NCI-H82 (cell line): ENCODE data around the gene RCAN2.

Experiments used
- DNase-seq: peaks from one replicate; lab custom pipeline; 2025; lab: John Stamatoyannopoulos, UW

RCAN2 gene

DNA sequence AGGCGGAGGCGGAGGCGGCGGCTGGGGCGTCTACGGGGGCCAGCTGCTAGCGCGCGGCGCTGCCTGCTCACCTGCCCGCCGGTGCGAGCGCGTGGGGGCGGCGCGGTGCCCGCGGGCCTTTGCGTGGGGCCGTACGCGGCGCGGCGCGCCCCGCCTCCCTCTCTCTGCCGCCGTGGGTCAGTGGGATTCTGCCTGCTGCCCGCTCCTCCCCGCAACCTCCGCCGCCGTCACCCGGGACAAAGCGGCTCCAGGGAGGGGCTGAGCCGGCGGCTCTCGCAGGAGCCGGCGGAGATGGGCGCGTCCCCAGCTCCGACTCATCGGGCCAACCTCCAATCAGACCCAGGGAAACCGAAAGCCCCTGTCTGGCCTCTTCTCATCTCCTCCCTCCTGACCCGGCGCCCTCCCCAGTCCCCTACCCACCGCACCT is at the start of gene RCAN2:
TSS of gene RCAN2 (minus strand) at position 249 of the 427 bp plus-strand sequence.
- DNase-seq: peak; percentile 67

- no peak for DNase-seq
Observed at GRCh38 chr6:46539866-46540265, 48.6 kb upstream of the RCAN2 start.

DNA sequence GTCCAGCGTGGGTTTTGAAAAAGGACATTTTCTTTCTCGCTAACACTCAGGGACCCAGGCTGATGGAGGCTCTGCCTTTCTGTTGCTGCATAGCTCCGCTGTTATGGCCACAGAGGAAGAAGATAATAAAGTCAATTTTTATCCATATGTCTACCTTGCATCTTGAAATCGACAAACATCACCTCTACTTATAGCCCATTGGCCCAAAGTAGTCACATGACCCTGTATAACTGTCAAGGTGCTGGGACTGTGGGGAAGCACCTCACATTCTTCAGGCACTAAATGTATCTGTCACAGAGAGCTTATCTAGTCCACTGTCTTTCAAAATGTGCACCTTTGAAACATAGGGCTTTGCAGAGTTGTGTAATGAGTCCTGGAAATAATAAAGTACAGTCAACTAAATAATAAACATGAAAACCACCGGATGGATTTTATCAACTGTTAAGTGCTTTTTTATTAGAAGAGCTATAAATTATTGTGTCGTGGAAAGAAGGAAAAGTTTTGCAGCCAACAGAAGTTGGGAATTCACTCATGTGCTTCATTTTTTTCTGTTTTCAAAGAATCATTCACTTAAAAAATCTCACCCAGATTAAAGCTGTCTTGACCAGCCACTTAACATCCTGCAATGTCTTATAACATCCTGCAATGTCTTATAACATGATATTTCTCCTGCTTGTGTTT is 47.7 kb upstream of the RCAN2 start:
- no peak for DNase-seq

DNA sequence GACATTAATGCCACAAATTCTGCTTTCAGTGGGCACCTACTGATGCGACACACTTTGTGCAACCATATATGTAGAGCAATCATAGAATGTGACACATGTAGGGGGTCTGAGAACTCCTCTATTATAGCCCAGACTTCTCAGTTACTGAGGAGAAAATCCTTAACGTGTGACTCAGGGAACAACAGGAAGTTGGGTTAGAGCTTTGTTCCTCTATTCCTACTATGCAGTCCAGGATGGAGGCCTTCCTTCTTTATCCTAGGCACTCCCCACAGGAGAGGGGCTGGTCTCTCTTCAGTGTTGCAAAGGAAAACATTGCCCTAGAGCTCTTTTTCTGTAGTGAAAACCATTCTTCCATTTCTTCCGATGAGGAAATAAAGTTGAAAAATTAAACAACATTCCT is 39.6 kb upstream of the RCAN2 start:
- DNase-seq: no peak

- no peak for DNase-seq
Observed at GRCh38 chr6:46528961-46529750, 37.9 kb upstream of the RCAN2 start.

- DNase-seq: no peak
Observed at GRCh38 chr6:46526607-46527006, 35.4 kb upstream of the RCAN2 start.

- DNase-seq: no peak
Observed at GRCh38 chr6:46525583-46525982, 34.3 kb upstream of the RCAN2 start.

DNA sequence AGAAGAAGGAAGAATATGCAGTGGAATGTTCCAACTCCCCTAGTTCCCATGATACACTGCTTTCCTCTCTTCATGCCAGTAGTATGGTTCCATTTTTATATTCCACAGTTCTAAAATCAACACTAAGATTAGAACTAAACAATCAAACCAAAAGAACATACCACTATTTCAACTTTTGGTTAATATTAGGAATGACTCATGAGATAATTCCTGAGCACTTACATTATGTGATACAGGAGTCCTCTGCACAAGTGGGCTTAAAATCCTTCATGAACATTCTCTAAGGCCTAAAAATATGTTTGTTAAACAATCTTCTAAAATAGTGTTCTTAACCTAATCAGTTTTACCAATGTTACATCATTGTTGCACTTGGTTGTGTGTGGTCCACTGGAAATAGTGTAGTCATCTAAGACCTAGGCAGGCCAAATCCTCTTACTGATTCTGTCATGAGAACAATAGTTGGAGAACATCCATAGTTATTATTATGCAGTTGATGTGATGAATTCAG is 30.3 kb upstream of the RCAN2 start:
- DNase-seq: no peak

- DNase-seq: no peak
Observed at GRCh38 chr6:46517202-46517601, 26.0 kb upstream of the RCAN2 start.

DNA sequence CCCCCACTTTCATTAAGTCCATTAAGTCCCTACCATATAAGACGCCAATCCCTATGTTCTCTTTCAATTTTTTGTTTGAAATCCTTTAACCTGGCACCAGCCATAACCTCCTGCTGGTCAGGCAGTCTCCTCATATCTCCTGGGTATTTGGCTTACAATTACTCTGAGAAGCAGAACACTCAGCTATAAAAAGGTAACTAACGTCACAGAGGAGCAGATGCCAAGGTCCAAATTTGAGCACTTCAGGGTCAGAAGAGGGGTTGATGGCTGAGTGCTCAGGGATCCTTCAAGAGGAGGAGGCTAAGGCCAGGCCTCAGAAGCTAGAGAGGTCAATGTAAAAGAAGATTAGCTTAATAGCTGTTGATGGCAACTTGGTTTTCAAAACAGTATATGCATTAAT is 22.3 kb upstream of the RCAN2 start:
- no peak for DNase-seq

GRCh38 chr6:46511320-46511719 is 20.1 kb upstream of the RCAN2 start:
- DNase-seq: no peak

DNA sequence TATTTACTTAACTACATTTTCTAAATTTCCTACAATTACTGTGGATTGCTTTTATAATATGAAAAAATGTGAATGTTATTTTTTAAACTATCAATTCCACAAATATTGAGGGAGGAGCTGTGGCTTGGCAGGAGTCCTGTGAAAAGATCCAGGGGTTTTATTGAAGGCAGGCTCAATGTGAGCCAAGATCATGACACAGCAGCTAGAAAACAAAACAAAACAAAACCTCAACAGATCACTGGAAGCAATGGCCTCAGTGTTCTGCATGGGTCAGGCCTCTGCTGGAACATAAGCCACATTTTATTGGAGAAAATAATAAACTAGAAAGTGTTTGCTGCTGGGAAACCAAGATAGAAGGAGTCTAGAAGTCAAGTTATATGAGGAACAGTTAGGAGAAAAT is 19.4 kb upstream of the RCAN2 start:
- no peak for DNase-seq

- DNase-seq: no peak
Observed at GRCh38 chr6:46509981-46510510, 18.8 kb upstream of the RCAN2 start.

GRCh38 chr6:46509063-46509462 is 17.8 kb upstream of the RCAN2 start:
- DNase-seq: no peak

DNA sequence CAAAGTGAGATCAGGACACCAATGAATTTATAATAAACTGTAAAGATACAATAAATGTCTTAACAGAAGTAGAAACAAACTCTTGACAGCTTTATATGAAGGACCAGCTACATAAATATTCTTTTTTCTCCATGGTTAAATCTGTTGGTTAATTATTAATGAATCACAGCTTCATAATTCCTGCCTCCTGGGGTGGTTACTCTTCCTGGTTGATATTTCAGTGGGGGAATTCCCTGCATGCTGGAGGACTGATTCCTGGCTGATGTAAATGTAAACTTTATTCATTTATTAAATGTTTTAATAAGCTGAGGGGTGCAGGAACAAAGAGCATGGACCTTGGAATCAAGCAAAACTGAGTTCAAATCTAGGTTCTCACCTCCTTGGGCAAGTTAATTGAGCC is 16.2 kb upstream of the RCAN2 start:
- DNase-seq: no peak

DNA sequence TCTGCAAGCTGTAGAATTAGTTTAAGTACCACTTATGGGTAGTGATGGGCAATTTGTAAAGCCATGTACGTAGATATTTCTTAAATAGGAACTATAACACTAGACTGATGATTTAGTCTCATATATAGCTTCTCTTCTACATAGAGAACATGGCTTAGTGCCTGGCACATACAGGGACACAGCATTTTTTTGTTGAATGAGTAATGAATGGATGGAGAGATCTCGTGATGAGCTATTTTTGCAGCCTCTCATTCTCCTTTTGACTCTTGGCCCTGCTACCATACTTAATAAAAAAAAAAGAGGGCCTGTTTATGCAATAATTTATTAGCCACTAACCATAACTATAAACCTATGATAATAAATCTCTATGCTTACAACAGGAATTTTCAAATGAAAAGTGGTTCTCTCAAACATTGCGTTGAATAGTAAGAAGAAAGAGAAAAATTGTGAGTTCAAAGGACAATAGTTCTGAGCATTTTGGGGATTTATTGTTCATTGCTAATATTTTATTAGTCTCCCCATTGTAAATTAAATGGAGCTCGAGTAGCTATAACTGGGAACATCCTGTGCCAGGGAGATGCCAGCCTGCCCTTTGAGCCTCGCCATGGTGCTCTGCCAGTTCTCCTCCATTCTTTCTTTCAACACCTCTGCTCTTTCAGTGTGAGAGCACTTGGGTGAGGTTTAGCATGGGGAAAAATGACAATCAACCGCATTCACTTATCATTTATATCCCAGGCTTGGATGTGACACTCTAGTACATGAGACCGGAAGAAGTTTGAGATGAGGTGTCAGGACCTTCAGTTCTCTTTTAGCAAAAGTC is 14.7 kb upstream of the RCAN2 start:
- DNase-seq: no peak

GRCh38 chr6:46504242-46504641 is 13.0 kb upstream of the RCAN2 start:
- DNase-seq: no peak

GRCh38 chr6:46502486-46503119 is 11.4 kb upstream of the RCAN2 start:
- DNase-seq: no peak

DNA sequence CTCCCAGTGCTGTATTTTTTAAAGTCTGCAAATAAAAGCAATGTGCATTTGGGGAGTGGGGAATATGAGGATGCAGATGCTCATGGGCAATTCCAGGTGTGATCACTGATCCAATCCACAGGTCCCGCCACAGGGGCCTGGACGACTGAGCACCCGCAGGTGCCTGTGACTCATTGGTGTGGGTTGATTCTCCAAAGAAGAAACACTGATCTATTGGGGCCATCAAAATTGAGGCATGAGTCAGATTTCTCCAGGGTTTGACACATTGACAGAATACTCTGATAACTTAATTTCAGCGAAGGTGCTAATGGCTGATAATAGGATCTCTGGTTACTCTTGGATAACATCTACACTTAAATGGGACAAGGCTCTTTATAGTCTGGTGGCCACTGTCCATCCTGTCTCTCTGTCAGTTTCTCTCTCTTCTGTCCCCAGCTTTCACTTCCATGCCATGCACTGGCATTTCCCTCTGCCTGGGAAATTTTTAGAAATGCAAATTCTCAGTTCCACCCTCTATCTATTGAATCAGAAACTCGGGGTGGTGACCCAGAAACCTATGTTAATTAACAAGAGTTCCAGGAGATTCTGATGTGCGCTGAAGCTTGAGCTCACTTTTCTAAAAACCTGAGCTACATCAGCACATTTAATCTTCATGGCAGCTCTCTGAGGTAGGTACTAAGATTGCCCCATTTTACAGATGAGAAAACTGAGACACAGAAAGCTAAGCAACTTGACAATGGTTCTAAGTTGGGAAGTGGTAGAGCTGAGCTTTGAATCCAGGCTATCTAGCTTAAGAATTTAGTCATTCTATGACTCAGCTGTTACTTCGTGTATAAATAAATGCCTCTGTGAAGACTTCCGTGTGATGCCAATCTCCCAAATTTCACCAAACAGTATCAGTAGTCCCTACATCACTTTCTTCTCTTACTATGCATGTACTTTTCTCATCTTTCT is 10.2 kb upstream of the RCAN2 start:
- DNase-seq: no peak

GRCh38 chr6:46500382-46500781 is 9.1 kb upstream of the RCAN2 start:
- DNase-seq: no peak
